GM11168 (cell line): ENCODE measurements around the gene ISCA1.
"Not testable (repeated sequence)": the region's sequence is repeated elsewhere in the genome, so short reads cannot be mapped to it uniquely, and the experiment has no call there.

Source experiments
- in situ Hi-C: fragments of 300-500 bp; cut with MboI; formaldehyde crosslinking; loops from one replicate; pipeline ENCODE4 v1.12.0; 2022; ENCODE audit warnings: low sequenced_read_pairs; ENCODE audit not compliant: unreplicated experiment

ISCA1 gene

GRCh38 chr9:86282077-86282978 is at the start of gene ISCA1:
TSS of gene ISCA1 (minus strand) at chr9:86282538. CDS start at chr9:86282458, 80 bp downstream.
- in situ Hi-C loops = no loop called here

GRCh38 chr9:86330186-86330585 is 47.8 kb upstream of the ISCA1 start:
- in situ Hi-C loops = no loop called here

- in situ Hi-C loops = no loop called here
These were observed 47.3 kb upstream of the ISCA1 start for GRCh38 chr9:86329649-86330048.

DNA sequence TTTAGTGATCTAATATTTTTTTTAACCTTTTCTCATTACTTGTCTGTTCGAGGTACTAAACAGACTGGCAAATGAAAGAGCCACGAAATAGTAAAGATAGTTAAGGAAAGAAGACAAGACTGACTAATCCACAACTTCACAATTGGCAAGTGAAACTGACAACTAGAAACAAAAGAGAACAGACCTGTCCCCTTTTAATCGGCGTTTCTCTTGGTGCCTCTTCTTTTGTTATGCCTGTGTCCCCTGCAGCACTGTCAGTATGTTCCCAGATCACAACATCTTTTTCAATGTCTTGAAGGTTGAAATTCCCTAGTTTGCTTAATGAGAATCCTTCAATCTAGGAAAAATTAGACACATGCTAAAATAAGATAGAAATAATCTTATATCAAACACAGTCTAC is 45.8 kb upstream of the ISCA1 start:
- in situ Hi-C loops = no loop called here

- in situ Hi-C loops = no loop called here
These were observed 44.2 kb upstream of the ISCA1 start for GRCh38 chr9:86326536-86326935.

- in situ Hi-C loops = no loop called here
These were observed 42.6 kb upstream of the ISCA1 start for GRCh38 chr9:86324901-86325300.

GRCh38 chr9:86324308-86324707 is 42.0 kb upstream of the ISCA1 start:
- in situ Hi-C loops = no loop called here

- in situ Hi-C loops = no loop called here
These were observed 40.8 kb upstream of the ISCA1 start for GRCh38 chr9:86322973-86323644.

GRCh38 chr9:86321373-86321772 is 39.0 kb upstream of the ISCA1 start:
- in situ Hi-C loops = no loop called here

DNA sequence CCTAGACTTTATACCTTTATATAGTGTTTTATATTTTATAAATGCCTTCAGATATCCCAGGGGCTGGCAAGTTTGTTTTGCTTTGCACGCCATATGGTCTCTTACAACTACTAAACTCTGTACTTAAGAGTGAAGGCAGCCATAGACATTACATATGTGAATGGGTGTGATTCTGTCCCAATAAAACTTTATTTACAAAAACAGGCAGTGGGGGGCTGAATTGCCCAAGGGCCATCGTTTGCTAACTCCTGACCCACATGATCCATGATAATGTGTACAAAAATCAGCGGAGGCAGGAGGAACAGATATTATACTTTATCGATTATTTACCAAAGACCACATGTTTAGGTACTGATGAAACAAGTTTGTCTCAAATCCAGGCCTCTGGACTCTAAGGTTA is 35.8 kb upstream of the ISCA1 start:
- in situ Hi-C loops = no loop called here

- in situ Hi-C loops = no loop called here
These were observed 32.7 kb upstream of the ISCA1 start for GRCh38 chr9:86315078-86315477.

DNA sequence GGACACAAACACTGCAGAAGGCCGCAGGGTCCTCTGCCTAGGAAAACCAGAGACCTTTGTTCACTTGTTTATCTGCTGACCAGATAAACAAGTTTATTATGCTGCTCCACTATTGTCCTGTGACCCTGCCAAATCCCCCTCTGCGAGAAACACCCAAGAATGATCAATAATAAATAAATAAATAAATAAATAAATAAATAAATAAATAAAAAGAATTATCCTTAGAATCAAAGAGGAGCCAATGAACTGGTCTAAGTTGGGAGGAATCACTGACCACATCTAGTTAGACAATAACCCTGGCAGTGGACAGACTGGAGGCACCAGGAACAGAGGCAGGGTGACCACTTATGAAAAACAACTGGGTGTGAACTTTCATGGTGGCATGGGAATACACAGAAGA is 30.6 kb upstream of the ISCA1 start:
- in situ Hi-C loops = not testable (repeated sequence)

GRCh38 chr9:86308687-86309086 is 26.3 kb upstream of the ISCA1 start:
- in situ Hi-C loops = no loop called here

GRCh38 chr9:86304236-86304730 is 21.9 kb upstream of the ISCA1 start:
- in situ Hi-C loops = no loop called here

- in situ Hi-C loops = no loop called here
These were observed 21.1 kb upstream of the ISCA1 start for GRCh38 chr9:86303316-86303975.

DNA sequence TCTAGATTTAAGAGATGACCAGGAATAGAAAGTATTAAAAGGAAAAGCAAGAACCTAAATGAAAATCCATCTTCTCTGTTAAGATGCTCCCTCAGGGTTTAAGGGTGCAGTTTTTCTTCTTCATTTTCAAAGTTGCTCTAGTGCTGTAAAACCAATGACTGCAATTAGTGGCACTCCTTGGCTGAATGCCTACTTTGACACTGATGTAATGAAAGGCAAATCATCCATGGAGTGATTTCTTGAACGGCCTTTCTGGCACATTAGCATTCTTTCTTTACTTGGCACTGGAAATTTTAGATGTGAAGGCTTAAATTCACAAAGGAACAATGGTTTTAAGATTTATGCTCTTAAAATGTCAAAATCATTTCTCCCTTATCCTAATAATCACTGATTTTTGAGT is 19.3 kb upstream of the ISCA1 start:
- in situ Hi-C loops = no loop called here

DNA sequence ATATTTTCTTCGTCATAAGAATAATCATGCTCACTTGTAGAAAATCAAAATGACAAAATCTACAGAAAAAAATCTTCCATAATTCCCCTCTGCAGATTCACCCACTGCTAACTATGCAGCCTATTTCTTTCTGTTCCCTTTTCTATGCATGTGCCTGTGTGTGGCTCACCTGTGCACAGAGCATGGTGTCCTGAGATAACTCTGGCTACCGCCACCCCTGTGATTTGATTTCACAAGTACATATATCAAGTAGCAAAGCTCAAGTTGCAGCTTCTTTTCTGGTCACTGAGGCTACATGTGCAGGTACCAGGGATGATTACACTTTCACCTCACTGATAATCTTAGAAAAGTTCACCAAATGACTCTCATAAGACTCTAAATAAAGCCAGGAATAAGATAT is 18.4 kb upstream of the ISCA1 start:
- in situ Hi-C loops = no loop called here

GRCh38 chr9:86298873-86299272 is 16.5 kb upstream of the ISCA1 start:
- in situ Hi-C loops = no loop called here

- in situ Hi-C loops = not testable (repeated sequence)
These were observed 8.0 kb upstream of the ISCA1 start for GRCh38 chr9:86290341-86290740.

DNA sequence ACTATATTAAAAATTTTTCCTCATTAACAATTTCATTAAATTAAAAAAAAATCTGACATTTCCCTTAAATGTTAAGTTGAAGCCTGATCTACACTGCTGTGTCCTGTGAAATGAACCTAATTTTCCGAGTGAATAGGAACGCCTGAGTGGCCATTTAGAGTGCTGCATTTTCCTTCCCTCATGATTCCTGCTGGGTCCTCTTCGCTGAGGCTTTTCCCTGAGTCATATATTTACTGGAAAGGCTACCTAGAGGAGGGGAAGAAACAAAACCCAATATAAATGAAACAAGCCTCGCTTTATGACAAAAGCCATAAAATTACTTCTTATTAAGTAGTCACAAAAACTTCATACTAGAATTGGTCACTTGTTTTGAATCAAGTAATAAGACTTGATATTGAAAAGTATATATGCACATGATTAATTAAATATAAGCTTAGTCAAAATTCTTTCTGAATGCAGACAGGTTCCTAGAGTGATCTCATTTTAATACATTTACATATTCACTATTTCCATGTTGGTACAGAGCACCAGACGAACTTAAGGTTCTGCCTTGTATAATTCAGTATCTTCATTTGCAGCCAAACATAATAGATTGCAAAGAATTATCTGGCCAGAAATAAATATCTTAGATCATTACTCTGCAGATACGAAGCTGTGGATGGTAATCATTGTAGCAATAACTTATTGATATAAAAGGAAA is 6.3 kb upstream of the ISCA1 start:
- in situ Hi-C loops = no loop called here
